ENCODE measurements around the gene SLC16A2. TPM values are rescaled to one million over a fixed set of nuclear protein-coding genes. Genes with fewer than 3 reads are reported as not detected.

Gene SLC16A2
- total and polyA plus RNA-seq, 10 of the 15 experiments (the other 5 are each of a cell fraction or from before 2014, with no cell fraction given) = 0.08 to 0.13 TPM; not detected in 8

DNA sequence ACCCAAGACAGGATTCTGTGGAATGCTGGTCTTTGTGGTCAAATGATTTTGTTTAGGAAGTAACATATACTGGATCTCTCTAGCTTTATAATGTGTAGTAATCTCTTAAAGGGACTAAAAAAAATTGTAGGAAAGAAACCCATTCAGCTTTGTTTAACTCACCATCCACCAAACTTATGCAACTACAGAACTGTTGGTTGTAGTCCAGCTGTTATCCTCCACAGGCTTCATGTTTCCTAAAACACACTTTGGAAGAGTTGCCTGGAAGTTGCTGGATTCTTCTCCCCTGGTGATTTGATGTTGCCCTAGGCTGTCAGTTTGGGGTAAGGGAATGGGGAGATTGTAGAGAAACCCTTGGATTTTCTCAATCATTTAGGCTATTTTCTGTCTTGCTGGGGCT lies 103.8 kb downstream of the SLC16A2 start:
- no peak for FAIRE-seq
- no peaks in the 10 kb centered on the region for H3K27me3 ChIP-seq (replicated peaks in 1 of 2; ENCODE audit: control insufficient read depth in 2 of 2, insufficient read depth in 2 of 2, low read length in 1 of 2)
- H4K20me1 ChIP-seq (ENCODE audit: control insufficient read depth, insufficient read depth) = no peaks in the 10 kb centered on the region
- no peak overlapping the region for H3K4me3 ChIP-seq
- in situ Hi-C loops (cut with MboI) (loop anchor here (10.0 kb wide), 1 partner anchor 60 kb away; no protein-coding TSS in a partner anchor), intact Hi-C loops (cut with micrococcal nuclease; ENCODE audit: unreplicated experiment) (no loop called here)
- H3K9me3 ChIP-seq (replicated peaks; ENCODE audit: control insufficient read depth, insufficient read depth, low read length) = no peaks in the 10 kb centered on the region
- CTCF ChIA-PET = interaction anchor here (1.4 kb wide), 1 partner anchor 9 kb away, joined by 4 read pairs; no protein-coding TSS in a partner anchor
- no peaks in the 10 kb centered on the region for H3K79me2 ChIP-seq (ENCODE audit: control insufficient read depth, insufficient read depth, low read length)
- no peak overlapping the region for H2AFZ ChIP-seq (ENCODE audit: control insufficient read depth, low read depth, low read length)
- H3K36me3 ChIP-seq (ENCODE audit: control insufficient read depth in 2 of 2, insufficient read depth in 2 of 2, low read length in 1 of 2) = no peaks in the 10 kb centered on the region
- TF ChIP-seq, protein P1, sequence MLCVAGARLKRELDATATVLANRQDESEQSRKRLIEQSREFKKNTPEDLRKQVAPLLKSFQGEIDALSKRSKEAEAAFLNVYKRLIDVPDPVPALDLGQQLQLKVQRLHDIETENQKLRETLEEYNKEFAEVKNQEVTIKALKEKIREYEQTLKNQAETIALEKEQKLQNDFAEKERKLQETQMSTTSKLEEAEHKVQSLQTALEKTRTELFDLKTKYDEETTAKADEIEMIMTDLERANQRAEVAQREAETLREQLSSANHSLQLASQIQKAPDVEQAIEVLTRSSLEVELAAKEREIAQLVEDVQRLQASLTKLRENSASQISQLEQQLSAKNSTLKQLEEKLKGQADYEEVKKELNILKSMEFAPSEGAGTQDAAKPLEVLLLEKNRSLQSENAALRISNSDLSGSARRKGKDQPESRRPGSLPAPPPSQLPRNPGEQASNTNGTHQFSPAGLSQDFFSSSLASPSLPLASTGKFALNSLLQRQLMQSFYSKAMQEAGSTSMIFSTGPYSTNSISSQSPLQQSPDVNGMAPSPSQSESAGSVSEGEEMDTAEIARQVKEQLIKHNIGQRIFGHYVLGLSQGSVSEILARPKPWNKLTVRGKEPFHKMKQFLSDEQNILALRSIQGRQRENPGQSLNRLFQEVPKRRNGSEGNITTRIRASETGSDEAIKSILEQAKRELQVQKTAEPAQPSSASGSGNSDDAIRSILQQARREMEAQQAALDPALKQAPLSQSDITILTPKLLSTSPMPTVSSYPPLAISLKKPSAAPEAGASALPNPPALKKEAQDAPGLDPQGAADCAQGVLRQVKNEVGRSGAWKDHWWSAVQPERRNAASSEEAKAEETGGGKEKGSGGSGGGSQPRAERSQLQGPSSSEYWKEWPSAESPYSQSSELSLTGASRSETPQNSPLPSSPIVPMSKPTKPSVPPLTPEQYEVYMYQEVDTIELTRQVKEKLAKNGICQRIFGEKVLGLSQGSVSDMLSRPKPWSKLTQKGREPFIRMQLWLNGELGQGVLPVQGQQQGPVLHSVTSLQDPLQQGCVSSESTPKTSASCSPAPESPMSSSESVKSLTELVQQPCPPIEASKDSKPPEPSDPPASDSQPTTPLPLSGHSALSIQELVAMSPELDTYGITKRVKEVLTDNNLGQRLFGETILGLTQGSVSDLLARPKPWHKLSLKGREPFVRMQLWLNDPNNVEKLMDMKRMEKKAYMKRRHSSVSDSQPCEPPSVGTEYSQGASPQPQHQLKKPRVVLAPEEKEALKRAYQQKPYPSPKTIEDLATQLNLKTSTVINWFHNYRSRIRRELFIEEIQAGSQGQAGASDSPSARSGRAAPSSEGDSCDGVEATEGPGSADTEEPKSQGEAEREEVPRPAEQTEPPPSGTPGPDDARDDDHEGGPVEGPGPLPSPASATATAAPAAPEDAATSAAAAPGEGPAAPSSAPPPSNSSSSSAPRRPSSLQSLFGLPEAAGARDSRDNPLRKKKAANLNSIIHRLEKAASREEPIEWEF (IDR thresholded peaks at IDR 0.05; ENCODE audit: insufficient replicate concordance, low read depth, low read length) = no peak
- TF ChIP-seq, protein P2, sequence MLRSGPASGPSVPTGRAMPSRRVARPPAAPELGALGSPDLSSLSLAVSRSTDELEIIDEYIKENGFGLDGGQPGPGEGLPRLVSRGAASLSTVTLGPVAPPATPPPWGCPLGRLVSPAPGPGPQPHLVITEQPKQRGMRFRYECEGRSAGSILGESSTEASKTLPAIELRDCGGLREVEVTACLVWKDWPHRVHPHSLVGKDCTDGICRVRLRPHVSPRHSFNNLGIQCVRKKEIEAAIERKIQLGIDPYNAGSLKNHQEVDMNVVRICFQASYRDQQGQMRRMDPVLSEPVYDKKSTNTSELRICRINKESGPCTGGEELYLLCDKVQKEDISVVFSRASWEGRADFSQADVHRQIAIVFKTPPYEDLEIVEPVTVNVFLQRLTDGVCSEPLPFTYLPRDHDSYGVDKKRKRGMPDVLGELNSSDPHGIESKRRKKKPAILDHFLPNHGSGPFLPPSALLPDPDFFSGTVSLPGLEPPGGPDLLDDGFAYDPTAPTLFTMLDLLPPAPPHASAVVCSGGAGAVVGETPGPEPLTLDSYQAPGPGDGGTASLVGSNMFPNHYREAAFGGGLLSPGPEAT (IDR thresholded peaks at IDR 0.05; ENCODE audit: low read depth) = no peak
- TF ChIP-seq TCF12 (IDR thresholded peaks at IDR 0.05; ENCODE audit: low read depth, low read length) (no peak), KAT2A (conservative IDR thresholded peaks at IDR 0.05; ENCODE audit: control insufficient read depth, low read depth, low read length) (no peak)
- TF ChIP-seq, protein P3, sequence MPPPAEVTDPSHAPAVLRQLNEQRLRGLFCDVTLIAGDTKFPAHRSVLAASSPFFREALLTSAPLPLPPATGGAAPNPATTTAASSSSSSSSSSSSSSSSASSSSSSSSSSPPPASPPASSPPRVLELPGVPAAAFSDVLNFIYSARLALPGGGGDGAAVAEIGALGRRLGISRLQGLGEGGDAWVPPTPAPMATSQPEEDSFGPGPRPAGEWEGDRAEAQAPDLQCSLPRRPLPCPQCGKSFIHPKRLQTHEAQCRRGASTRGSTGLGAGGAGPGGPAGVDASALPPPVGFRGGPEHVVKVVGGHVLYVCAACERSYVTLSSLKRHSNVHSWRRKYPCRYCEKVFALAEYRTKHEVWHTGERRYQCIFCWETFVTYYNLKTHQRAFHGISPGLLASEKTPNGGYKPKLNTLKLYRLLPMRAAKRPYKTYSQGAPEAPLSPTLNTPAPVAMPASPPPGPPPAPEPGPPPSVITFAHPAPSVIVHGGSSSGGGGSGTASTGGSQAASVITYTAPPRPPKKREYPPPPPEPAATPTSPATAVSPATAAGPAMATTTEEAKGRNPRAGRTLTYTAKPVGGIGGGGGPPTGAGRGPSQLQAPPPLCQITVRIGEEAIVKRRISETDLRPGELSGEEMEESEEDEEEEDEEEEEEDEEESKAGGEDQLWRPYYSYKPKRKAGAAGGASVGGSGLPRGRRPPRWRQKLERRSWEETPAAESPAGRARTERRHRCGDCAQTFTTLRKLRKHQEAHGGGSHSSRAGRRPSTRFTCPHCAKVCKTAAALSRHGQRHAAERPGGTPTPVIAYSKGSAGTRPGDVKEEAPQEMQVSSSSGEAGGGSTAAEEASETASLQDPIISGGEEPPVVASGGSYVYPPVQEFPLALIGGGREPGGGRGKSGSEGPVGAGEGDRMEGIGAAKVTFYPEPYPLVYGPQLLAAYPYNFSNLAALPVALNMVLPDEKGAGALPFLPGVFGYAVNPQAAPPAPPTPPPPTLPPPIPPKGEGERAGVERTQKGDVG (CRISPR knock-in tag; IDR thresholded peaks at IDR 0.05) = no peak
- SMC1A ChIA-PET (ENCODE audit: uncharacterized antibody, unreplicated experiment) = interaction anchor here (1.2 kb wide), 1 partner anchor 14 kb away, joined by 4 read pairs; no protein-coding TSS in a partner anchor
- H3K27ac ChIP-seq (ENCODE audit: control insufficient read depth, insufficient read depth) = no peak overlapping the region
- POLR2A ChIA-PET = interaction anchor here (0.6 kb wide), 1 partner anchor 20 kb away, joined by 3 read pairs; no protein-coding TSS in a partner anchor
- DNase-seq (ENCODE audit: low read depth, low spot score) = no peak
- no peak overlapping the region for H3K9ac ChIP-seq (ENCODE audit: control insufficient read depth, insufficient read depth, low read length)
- no peak for ATAC-seq
- RAD21 ChIA-PET (ENCODE audit: unreplicated experiment) = no interaction called here
- no peak overlapping the region for H3K4me2 ChIP-seq (ENCODE audit: control insufficient read depth, insufficient read depth)
- no peaks in the 10 kb centered on the region for H3K4me1 ChIP-seq (ENCODE audit: control insufficient read depth, insufficient read depth, low read length)
- BruUV-seq (replicated peaks) = no TSS peak
